Neural cell (in vitro differentiated cells): ENCODE data around the gene CLDN6. TPM values are rescaled to one million over a fixed set of nuclear protein-coding genes. Genes with fewer than 3 reads are reported as not detected.

Experiments
- H2AFZ ChIP-seq: fragments of 200-600, 300-800 bp; sonication (generic), shearing (Covaris generic); 2 replicates; pipeline ENCODE4 v1.6.0; 2014; ENCODE audit warnings: low read depth, mild to moderate bottlenecking, antibody characterized with exemption, low read length, moderate library complexity
- H3F3A ChIP-seq: fragments of 200-600 bp; shearing (Covaris generic); 2 replicates; pipeline ENCODE4 v1.6.1; 2016; ENCODE audit warnings: mild to moderate bottlenecking, moderate library complexity, mixed read lengths, antibody characterized with exemption, low read length; ENCODE audit not compliant: insufficient read depth, poor library complexity, severe bottlenecking
- H3K27ac ChIP-seq: fragments of 200-600, 300-800 bp; sonication (generic), shearing (Covaris generic); 2 replicates; pipeline ENCODE4 v1.5.1; 2014; ENCODE audit warnings: mild to moderate bottlenecking, low read length, moderate library complexity
- H3K27me3 ChIP-seq: fragments of 300-800, 200-600 bp; sonication (generic), shearing (Covaris generic); 2 replicates; pipeline ENCODE4 v1.6.0; 2014; ENCODE audit warnings: mild to moderate bottlenecking, low read depth, low read length, moderate library complexity; ENCODE audit not compliant: insufficient read depth
- H3K36me3 ChIP-seq: fragments of 300-800, 200-600 bp; sonication (generic), shearing (Covaris generic); 2 replicates; pipeline ENCODE4 v1.5.1; 2014; ENCODE audit warnings: mild to moderate bottlenecking, antibody characterized with exemption, low read length, moderate library complexity; ENCODE audit not compliant: insufficient read depth
- H3K4me2 ChIP-seq: fragments of 300-800, 200-600 bp; sonication (generic), shearing (Covaris generic); 2 replicates; pipeline ENCODE4 v1.6.0; 2014; ENCODE audit warnings: mild to moderate bottlenecking, low read length
- H3K4me3 ChIP-seq: fragments of 300-800, 200-600 bp; sonication (generic), shearing (Covaris generic); 2 replicates; pipeline ENCODE4 v1.5.1; 2014; ENCODE audit warnings: mild to moderate bottlenecking, low read length, moderate library complexity
- H3K79me2 ChIP-seq: fragments of 200-600 bp; shearing (Covaris generic); replicated peaks from 2 replicates; pipeline ENCODE4 v1.6.0; 2014; ENCODE audit warnings: mild to moderate bottlenecking, low read length, moderate library complexity; ENCODE audit not compliant: insufficient read depth
- H3K9ac ChIP-seq: fragments of 300-800, 200-600 bp; sonication (generic), shearing (Covaris generic); 2 replicates; pipeline ENCODE4 v1.6.1; 2016; ENCODE audit warnings: mild to moderate bottlenecking, low read length, mixed read lengths
- H3K9me2 ChIP-seq: fragments of 200-600 bp; shearing (Covaris generic); 2 replicates; pipeline ENCODE4 v1.6.1; 2016; ENCODE audit warnings: mild to moderate bottlenecking, low read length, mixed read lengths; ENCODE audit not compliant: insufficient read depth
- H3K9me3 ChIP-seq: fragments of 200-600, 300-800 bp; sonication (generic), shearing (Covaris generic); 2 replicates; pipeline ENCODE4 v1.6.1; 2016; ENCODE audit warnings: mild to moderate bottlenecking, mixed run types, low read length, moderate library complexity, mixed read lengths
- H4K20me1 ChIP-seq: fragments of 200-600 bp; shearing (Covaris generic); 2 replicates; pipeline ENCODE4 v1.6.1; 2016; ENCODE audit warnings: mild to moderate bottlenecking, mixed run types; ENCODE audit not compliant: insufficient read depth
- CTCF ChIP-seq: fragments of 450-650 bp; IDR thresholded peaks from 2 replicates; pipeline ENCODE4 v1.5.1; 2014; ENCODE audit warnings: antibody characterized with exemption, mild to moderate bottlenecking, moderate library complexity; ENCODE audit not compliant: poor library complexity, severe bottlenecking
- EP300 ChIP-seq: fragments of 450-650 bp; conservative IDR thresholded peaks from 2 replicates; pipeline ENCODE4 v1.6.1; 2014; ENCODE audit warnings: antibody characterized with exemption, mild to moderate bottlenecking, moderate library complexity; ENCODE audit not compliant: poor library complexity, severe bottlenecking
- EZH2 ChIP-seq: fragments of 200-600, 300-800 bp; shearing (Covaris generic), sonication (generic); IDR thresholded peaks from 2 replicates; pipeline ENCODE4 v1.6.1; 2014; ENCODE audit warnings: antibody characterized with exemption, low read length, borderline replicate concordance, mild to moderate bottlenecking; ENCODE audit not compliant: insufficient read depth, poor library complexity, severe bottlenecking
- MXI1 ChIP-seq: fragments of 450-650 bp; conservative IDR thresholded peaks from 2 replicates; pipeline ENCODE4 v1.6.1; 2014; ENCODE audit warnings: antibody characterized with exemption, mild to moderate bottlenecking; ENCODE audit not compliant: poor library complexity, severe bottlenecking
- POLR2AphosphoS5 ChIP-seq: IDR thresholded peaks from 2 replicates; pipeline ENCODE4 v1.6.1; 2012
- RAD21 ChIP-seq: fragments of 450-650 bp; conservative IDR thresholded peaks from 2 replicates; pipeline ENCODE4 v1.6.1; 2014; ENCODE audit warnings: antibody characterized with exemption, mild to moderate bottlenecking, moderate library complexity
- SMC3 ChIP-seq: fragments of 450-650 bp; conservative IDR thresholded peaks from 2 replicates; pipeline ENCODE4 v1.6.1; 2014; ENCODE audit warnings: antibody characterized with exemption, mild to moderate bottlenecking, moderate library complexity; ENCODE audit not compliant: poor library complexity
- TAF1 ChIP-seq: IDR thresholded peaks from 2 replicates; pipeline ENCODE4 v1.6.1; 2012; ENCODE audit warnings: low read depth
- polyA plus RNA-seq: library from polyadenylated mRNA; depleted of rRNA; stranded (reverse); fragments of >200 nt; gene quantifications from 2 replicates; pipeline ENCODE4 v1.2.3, GENCODE V29; 2014
- TF ChIP-seq, protein P1 (sequence below): IDR thresholded peaks from 2 replicates; pipeline ENCODE4 v1.6.1; 2012; ENCODE audit warnings: borderline replicate concordance

The CLDN6 gene
- polyA plus RNA-seq, 1 donor from 2014 or later = not detected

- H3K4me3 ChIP-seq = peak overlapping the region; percentile 61
These were observed 10.8 kb upstream of the CLDN6 start for GRCh38 chr16:3028716-3029319.

GRCh38 chr16:3027983-3028715 is 10.2 kb upstream of the CLDN6 start:
- H3K9me2 ChIP-seq = no peaks in the 10 kb centered on the region
- H4K20me1 ChIP-seq = no peaks in the 10 kb centered on the region
- no peak overlapping the region for H3K27ac ChIP-seq
- H3K4me3 ChIP-seq = peak overlapping the region; percentile 61
- TF ChIP-seq EZH2 (no peak), CTCF (peak; percentile 75), RAD21 (peak; percentile 52), TAF1 (no peak), POLR2AphosphoS5 (no peak), SMC3 (peak; percentile 50), MXI1 (no peak), EP300 (no peak)
- TF ChIP-seq, protein P1, sequence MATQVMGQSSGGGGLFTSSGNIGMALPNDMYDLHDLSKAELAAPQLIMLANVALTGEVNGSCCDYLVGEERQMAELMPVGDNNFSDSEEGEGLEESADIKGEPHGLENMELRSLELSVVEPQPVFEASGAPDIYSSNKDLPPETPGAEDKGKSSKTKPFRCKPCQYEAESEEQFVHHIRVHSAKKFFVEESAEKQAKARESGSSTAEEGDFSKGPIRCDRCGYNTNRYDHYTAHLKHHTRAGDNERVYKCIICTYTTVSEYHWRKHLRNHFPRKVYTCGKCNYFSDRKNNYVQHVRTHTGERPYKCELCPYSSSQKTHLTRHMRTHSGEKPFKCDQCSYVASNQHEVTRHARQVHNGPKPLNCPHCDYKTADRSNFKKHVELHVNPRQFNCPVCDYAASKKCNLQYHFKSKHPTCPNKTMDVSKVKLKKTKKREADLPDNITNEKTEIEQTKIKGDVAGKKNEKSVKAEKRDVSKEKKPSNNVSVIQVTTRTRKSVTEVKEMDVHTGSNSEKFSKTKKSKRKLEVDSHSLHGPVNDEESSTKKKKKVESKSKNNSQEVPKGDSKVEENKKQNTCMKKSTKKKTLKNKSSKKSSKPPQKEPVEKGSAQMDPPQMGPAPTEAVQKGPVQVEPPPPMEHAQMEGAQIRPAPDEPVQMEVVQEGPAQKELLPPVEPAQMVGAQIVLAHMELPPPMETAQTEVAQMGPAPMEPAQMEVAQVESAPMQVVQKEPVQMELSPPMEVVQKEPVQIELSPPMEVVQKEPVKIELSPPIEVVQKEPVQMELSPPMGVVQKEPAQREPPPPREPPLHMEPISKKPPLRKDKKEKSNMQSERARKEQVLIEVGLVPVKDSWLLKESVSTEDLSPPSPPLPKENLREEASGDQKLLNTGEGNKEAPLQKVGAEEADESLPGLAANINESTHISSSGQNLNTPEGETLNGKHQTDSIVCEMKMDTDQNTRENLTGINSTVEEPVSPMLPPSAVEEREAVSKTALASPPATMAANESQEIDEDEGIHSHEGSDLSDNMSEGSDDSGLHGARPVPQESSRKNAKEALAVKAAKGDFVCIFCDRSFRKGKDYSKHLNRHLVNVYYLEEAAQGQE = no peak
- H3K4me2 ChIP-seq = no peak overlapping the region
- H3F3A ChIP-seq = no peaks in the 10 kb centered on the region
- H2AFZ ChIP-seq = no peak overlapping the region
- peaks cover 9% of the 10 kb centered on the region for H3K27me3 ChIP-seq
- no peaks in the 10 kb centered on the region for H3K79me2 ChIP-seq
- no peaks in the 10 kb centered on the region for H3K9me3 ChIP-seq
- H3K36me3 ChIP-seq = no peaks in the 10 kb centered on the region
- peak overlapping the region; percentile 48 for H3K9ac ChIP-seq

More at GRCh38 chr16:3028716-3029319, 10.8 kb upstream of the CLDN6 start:
- Histone ChIP-seq H3K9ac (peak overlapping the region; percentile 48), H3K9me3 (no peaks in the 10 kb centered on the region), H3K79me2 (no peaks in the 10 kb centered on the region), H4K20me1 (no peaks in the 10 kb centered on the region), H2AFZ (no peak overlapping the region), H3K9me2 (no peaks in the 10 kb centered on the region), H3F3A (no peaks in the 10 kb centered on the region), H3K27ac (no peak overlapping the region), H3K4me2 (no peak overlapping the region), H3K27me3 (peaks cover 15% of the 10 kb centered on the region), H3K36me3 (no peaks in the 10 kb centered on the region)
- TF ChIP-seq RAD21 (no peak), TAF1 (no peak)
